Panc1 (cell line): ENCODE measurements around the gene PGLYRP3.

Source experiments
- SIN3A ChIP-seq: IDR thresholded peaks from 2 replicates; pipeline ENCODE4 v1.6.1; 2012; ENCODE audit warnings: low read depth, mild to moderate bottlenecking, low read length, moderate library complexity, borderline replicate concordance; ENCODE audit not compliant: insufficient read depth
- TF ChIP-seq, protein P1 (sequence below): fragments of 450-650 bp; IDR thresholded peaks from 2 replicates; pipeline ENCODE4 v1.5.1; 2017; ENCODE audit warnings: mild to moderate bottlenecking

DNA sequence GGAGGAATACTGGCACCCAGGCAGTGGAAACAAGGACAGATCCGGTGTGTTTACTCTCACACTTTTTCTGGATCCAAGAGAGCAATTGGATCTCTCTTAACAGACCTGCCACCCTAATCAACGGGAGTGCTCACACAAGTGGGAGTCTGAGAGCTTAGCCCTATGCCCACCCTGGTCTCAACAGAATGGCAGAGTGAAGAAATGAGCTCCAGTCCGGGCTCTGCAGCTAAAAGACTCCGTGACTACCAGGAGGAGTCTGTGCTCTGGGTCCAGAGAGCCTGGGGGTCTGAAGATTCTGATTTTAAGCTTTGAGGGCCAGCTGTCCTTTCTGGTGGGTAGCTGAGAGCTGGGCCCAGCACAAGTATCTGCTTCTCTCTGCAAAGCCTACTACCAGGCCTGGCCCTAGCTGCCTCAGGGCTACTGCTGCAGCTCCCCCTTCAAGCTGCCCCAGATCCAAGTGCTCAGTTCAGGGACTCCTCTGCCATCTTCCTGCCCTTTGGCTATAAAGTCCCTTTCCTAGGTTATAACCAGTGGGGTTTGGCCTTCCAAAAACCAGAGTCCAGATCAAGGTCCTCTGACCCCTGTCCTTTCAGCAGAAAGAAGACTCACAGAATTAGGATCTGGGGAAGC, 48.8 kb upstream of the PGLYRP3 start:
- TF ChIP-seq, protein P1, sequence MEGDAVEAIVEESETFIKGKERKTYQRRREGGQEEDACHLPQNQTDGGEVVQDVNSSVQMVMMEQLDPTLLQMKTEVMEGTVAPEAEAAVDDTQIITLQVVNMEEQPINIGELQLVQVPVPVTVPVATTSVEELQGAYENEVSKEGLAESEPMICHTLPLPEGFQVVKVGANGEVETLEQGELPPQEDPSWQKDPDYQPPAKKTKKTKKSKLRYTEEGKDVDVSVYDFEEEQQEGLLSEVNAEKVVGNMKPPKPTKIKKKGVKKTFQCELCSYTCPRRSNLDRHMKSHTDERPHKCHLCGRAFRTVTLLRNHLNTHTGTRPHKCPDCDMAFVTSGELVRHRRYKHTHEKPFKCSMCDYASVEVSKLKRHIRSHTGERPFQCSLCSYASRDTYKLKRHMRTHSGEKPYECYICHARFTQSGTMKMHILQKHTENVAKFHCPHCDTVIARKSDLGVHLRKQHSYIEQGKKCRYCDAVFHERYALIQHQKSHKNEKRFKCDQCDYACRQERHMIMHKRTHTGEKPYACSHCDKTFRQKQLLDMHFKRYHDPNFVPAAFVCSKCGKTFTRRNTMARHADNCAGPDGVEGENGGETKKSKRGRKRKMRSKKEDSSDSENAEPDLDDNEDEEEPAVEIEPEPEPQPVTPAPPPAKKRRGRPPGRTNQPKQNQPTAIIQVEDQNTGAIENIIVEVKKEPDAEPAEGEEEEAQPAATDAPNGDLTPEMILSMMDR: no peak
- TF ChIP-seq SIN3A: no peak
